GM21528 (cell line): ENCODE measurements around the gene EPC2.
"Not testable (repeated sequence)": the region's sequence is repeated elsewhere in the genome, so short reads cannot be mapped to it uniquely, and the experiment has no call there.

Source experiments
- ATAC-seq: cut with Tn5 transposase; IDR thresholded peaks from one replicate; pipeline ENCODE4 v1.9.1; 2021; ENCODE audit warnings: mild to moderate bottlenecking, moderate library complexity; ENCODE audit not compliant: unreplicated experiment, low FRiP score

Gene EPC2

DNA sequence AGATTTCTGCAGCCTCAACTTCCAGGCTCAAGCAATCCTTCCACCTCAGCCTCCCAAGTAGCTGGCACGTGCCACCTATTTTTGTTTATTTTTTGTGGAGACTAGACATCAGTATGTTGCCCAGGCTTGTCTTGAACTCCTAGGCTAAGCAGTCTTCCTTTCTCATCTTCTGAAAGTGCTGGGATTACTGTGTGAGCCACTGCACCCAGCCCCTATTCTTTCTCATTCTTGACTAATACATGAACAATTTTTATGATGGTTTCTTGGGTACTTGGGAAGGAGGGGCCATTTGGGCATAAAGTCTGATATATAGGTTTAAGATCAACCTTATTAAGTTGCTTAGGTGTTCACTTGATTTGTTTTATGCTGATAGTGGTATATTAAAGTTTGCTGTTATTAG is 26.2 kb downstream of the EPC2 start:
- no peak for ATAC-seq

DNA sequence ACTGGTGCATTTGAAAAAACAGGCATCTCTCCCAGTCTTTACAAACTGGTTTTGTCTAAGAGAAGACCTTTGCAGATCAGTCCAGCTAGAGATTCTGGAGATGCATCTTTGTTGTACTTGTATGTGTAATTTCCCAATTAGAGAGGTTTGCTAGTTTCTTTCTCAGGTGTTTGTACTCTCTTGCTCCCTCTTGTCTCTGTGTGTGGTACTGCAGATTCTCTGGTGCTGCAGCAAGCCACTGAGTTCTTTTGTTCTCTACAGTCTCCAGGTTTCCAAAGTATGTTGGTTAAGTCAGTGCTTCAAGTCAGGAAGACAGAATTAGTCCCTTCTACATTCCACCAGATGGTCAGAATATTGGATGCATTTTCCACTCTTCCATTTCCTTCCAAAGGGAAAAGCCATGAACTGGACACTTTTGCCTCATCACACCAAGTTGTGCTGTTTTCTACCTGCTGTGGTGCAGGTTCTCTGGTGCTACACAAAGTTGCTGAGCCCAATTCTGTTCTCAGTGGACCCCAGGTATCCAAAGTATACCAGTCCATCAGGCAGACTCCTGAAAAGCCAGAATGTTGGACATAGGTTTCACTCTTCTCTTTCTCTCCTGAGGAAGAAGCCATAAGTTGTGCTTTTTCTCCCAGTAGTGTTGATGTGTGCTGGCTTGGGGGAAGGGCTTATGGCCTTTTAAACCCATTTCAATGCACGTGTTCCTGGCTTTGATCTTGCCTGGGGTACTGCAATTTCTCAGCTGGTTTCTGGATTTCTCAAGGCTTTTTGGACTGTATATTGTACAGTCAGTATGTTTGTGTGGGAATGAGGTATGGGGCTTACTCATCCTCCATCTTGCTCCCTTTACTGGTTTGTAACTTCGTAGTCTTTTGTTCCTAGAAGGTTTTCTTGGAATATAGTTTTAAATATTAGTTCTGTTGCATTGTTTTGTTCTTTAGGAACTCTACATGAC is 29.8 kb downstream of the EPC2 start:
- ATAC-seq, result no peak

DNA sequence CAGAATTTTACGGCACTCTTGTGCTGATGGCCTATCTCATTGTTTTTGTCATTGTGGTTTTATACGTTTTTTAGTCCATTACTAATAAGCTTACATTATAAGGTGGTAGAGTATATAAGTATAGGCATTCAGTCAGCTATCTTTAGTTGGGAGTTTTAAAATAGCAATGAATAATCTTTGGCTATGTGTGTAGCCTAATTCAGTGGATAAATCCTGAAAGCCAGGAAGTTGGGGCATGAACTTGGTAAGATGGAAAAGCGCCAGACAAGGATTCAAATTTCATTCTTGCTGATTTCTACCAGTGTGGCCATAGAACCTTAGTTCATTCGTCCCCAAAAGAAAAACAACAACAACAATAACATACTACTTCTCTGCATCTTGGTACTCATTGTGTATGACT is 31.2 kb downstream of the EPC2 start:
- no peak for ATAC-seq

DNA sequence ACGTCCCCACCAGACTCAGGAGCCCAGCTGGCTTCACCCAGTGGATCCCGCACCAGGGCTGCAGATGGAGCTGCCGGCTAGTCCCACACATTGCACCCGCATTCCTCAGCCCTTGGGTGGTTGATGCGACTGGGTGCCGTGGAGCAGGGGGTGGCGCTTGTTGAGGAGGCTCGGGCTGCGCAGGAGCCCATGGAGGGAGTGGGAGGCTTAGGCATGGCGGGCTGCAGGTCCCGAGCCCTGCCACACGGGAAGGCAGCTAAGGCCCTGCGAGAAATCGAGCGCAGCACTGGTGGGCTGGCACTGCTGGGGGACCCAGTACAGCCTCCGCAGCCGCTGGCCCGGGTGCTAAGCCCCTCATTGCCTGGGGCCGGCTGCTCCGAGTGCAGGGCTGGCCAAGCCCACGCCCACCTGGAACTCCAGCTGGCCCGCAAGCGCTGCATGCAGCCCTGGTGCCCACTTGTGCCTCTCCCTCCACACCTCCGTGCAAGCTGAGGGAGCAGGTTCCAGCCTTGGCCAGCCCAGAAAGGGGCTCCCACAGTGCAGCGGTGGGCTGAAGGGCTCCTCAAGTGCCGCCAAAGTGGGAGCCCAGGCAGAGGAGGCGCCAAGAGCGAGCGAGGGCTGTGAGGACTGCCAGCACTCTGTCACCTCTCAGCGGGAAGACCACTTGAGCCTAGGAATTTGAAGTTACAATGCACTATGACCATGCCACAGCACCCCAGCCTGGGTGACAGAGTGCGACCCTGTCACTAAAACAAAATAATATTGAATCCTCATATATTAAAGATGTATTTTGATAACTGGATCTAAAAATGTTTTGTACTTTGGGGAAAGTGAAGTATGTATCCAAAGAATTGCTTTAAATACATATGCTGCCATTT is 34.0 kb downstream of the EPC2 start:
- ATAC-seq, result not testable (repeated sequence)

DNA sequence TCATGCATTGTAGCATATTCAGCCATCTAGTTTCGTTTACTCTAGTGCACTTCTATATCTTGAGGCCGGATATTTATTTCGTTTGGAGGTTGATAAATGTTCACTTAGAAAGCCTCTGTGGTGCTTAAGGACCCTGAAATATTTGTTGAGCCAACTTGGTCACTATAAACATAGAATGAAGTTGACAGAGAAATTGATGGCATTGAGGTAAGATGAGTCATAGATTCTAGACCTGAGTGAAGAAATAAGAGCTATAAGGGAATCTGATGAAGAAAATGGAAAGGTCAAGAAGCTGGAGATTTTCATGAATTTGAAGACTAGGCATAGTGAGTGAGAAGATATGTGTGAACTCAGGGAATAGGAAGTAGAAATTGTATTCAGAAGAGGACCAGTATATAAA is 35.9 kb downstream of the EPC2 start:
- ATAC-seq, result no peak

DNA sequence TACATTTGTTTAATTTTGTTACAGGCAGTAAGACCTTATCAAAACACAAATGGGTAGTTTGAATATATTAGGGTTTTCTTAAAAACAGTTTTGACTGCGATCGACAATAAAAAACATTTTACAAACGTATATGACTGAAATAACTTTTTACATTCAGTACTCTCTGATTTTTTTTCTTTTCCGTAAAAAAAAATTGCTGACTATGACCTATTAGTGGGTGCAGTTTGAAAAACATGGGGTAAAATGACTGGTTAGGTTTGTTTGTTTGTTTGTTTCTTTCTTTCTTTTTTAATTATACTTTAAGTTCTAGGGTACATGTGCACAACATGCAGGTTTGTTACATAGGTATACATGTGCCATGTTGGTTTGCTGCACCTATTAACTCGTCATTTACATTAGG is 36.9 kb downstream of the EPC2 start:
- no peak for ATAC-seq

DNA sequence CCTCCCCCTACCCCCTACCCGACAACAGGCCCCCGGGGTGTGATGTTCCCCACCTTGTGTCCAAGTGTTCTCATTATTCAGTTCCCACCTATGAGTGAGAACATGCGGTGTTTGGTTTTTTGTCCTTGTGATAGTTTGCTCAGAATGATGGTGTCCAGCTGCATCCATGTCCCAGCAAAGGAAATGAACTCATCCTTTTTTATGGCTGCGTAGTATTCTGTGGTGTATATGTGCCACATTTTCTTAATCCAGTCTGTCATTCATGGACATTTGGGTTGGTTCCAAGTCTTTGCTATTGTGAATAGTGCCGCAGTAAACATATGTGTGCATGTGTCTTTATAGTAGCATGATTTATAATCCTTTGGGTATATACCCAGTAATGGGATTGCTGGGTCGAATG is 37.3 kb downstream of the EPC2 start:
- not testable (repeated sequence) for ATAC-seq

DNA sequence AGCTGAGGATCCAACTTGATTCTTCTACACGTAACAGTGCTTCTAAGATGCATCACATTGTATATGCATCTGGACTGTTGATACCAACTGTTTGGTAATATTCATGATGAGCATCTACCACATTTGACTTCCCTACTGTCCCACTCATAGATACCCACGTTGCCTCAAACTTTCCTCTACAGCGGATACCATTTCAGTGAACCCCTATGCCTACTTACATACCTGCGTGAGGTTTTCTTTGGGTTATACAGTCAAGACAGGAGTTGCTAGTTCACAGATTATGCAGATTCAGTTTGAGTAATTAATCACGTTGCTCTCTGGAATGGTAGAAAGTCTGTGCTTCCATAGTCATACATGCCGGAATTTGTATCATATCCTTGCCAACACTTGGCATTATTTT is 40.0 kb downstream of the EPC2 start:
- no peak for ATAC-seq

DNA sequence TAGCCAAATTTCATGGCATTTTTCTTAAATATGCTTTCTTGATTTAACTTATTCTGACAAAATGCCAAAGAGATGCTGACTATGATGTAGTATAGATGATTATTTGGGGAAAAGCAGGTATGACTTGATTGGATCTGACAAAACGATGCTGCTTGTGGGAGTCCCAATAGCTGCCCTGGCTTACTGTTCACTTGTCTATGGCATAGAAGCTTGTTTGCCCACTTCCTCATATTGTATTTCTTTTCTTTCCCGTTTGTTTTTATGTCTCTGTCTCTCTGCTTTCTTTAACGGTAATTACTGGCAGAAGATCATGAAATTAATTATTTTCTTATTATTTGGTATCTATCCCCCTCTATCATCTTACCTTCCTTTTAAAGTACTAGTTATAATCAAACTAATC is 43.0 kb downstream of the EPC2 start:
- ATAC-seq, result no peak

DNA sequence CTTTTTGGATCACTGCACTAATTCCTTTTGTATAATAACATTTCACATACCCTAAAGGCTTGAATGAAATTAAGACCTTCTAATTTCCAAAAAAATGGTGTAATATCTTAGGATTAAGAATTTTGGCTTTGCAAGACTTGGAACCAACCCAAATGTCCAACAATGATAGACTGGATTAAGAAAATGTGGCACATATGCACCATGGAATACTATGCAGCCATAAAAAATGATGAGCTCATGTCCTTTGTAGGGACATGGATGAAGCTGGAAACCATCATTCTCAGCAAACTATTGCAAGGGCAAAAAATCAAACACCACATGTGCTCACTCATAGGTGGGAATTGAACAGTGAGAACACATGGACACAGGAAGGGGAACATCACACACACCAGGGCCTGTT is 43.5 kb downstream of the EPC2 start:
- not testable (repeated sequence) for ATAC-seq

DNA sequence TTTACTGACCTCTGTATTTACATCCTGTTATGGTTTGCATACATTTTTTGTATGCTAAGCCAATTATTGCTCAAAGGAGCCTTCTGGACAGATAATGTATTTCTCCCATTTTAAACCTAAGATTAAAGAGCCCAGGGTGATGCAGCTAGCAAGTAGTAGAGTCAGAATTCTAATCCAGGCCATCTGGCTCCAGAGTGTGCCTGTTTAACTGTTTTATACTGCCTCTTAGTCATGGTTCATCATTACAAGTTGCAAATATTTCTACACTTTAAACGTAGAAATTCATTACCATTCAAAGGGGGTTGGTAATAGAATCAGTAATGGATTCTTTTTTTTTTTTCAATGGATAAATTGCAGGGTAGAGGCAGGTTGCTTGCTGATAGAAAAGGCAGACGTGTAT is 52.4 kb downstream of the EPC2 start:
- ATAC-seq, result no peak

DNA sequence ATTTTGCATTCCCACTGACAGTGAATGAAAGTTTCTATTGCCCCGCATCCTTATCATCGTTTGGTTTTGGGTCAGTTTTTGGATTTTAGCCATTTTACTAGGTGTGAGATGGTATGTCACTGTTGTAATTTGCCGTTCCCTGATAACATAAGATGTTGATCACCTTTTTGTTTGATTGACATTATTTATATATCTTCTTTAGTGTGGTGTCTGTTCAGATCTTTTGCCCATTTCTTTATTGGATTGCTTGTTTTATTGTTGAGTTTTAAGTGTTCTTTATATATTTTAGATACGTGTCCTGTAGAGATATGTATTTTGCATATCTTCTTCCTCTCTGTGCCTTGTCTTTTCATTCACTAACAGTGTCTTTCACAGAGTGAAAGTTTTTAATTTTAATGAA is 55.3 kb downstream of the EPC2 start:
- no peak for ATAC-seq

DNA sequence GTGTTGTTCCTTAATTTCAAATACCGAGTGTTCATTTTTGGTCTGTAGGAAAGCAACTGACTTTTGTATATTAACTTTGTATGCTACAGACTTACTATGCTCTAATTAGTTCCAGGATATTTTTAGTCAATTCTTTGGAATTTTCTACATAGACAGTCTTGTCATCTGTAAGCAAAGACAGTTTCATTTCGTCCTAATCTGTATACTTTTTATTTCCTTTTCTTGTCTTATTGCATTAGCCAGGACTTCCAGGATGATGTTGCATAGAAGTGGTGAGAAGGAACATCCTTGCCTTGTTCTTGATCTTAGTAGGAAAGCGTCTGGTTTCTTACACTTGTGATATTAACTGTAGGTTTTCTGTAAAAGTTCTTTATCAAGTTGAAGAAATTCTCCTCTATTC is 56.5 kb downstream of the EPC2 start:
- no peak for ATAC-seq

DNA sequence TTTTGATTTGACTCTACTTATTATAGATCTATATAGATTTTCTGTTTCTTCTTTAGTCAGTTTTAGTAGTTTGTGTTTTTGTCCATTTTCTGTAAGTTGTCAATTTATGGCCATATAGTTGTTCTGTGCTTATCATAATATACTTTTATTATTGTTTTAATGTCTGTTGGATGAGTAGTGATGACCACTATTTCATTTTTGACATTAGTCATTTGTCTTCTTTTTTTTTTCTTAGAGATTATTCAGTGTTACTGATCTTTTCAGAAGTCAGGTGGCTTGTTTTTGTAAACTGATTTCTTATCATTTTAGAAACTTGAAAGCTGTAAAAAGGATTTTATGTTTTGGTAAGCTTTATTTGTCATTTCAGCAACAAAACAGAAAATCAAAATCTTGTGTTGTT is 57.3 kb downstream of the EPC2 start:
- ATAC-seq, result no peak

DNA sequence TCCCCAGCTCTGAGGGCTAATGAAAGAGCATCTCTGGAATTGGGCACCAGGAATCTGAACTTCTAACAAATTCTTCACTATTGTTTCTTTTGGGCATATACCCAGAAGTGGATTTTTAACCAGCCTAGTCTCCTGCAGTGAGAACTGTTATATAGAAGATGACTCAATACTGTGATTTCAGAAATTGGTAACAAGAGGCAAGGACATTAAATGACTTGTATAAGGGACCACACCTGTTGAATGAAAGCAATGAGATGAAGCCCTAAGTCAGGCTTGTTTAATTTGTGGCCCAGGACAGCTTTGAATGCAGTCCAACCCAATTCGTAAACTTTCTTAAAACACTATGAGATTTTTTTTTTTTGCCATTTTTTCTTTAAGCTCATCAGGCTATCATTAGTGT is 57.9 kb downstream of the EPC2 start:
- ATAC-seq, result no peak

DNA sequence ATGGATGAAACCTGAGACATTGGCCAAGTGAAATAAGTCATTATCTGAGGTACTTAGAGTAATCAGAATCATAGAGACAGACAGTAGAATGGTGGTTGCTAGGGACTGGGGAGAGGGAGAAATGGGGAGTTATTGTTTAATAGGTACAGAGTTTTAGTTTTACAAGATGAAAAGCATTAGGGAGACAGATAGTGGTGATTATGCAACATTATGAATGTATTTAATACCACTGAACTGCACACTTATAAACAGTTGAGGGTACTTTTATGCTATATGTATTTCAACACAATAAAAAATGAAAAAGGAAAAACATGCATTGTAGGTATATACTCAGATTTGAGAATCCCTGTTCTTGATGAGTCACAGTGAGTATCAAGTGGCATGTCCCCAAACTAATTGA is 59.7 kb downstream of the EPC2 start:
- ATAC-seq, result no peak

DNA sequence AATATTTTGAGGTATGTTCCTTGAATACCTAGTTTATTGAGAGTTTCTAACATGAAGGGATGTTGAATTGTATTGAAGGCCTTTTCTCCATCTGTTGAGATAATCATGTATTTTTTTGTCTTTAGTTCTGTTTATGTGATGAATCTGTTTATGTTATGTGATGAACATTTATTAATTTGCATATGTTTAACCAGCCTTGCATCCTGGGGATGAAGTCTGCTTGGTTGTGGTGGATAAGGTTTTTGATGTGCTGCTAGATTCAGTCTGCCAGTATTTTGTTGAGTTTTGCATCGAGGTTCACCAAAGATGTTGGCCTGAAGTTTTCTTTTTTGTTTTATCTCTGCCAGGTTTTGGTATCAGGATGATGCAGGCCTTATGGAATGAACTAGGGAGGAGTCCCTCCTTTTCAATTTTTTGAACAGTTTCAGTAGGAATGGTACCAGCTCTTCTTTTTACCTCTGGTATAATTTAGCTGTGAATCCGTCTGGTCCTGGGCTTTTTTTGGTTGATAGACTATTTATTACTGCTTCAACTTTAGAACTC is 71.9 kb downstream of the EPC2 start:
- no peak for ATAC-seq

DNA sequence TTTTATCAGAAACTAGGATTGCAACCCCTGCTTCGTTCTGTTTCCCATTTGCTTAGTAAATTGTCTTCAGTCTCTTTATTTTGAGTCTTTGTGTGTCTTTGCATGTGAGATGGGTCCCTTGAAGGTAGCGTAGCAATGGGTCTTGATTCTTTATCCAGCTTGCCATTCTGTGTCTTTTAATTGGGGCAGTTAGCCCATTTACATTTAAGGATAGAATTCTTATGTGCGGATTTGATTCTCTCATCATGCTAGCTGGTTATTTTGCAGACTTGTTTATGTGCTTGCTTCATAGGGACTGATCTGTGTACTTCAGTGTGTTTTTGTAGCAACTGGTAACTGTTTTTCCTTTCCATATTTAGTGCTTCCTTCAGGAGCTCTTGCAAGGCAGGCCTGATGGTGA is 73.5 kb downstream of the EPC2 start:
- no peak for ATAC-seq

DNA sequence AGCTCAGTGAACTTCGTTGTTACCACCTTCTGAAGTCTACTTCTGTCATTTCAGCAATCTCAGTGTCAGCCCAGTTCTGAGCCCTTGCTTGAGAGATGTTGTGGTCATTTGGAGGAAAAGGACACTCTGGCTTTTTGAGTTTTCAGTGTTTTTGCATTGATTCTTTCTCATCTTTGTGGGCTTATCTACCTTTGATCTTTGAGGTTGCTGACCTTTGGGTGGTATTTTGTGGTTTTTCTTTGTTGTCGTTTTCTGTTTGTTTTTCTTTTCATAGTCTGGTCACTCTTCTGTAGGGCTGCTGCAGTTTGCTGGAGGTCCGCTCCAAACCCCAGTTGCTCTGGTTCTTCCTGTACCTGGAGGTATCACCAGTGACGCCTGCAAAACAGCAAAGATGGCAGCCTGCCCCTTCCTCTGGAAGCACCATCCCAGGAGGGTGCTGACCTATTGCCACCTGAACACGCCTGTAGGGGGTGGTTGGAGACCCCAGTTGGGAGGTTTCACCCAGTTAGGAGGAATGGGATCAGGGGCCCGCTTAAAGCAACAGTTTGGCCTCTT is 74.7 kb downstream of the EPC2 start:
- ATAC-seq, result no peak

DNA sequence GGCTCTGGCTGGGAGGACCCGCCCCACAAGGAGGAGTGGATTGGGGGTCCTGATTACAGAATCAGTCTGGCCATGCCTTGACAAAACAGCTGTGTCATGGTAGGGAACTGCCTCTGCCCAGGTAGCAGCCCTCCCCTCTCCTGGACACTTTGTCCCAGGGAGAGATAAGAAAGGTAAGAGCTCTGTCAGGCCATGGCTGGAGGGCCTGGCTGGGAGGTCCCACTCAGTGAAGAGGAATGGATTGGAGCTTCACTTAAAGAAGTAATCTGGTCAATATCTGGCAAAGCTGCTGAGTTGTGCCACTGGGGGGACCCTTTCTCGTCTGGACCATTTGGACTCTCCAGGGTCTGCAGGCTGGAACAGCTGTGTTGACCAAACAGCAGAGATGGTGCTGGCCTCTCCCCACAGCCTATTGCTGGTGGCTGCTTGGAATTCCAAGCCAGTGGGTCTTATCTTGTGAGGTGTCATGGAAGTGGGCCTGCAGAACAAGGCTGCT is 75.4 kb downstream of the EPC2 start:
- no peak for ATAC-seq

DNA sequence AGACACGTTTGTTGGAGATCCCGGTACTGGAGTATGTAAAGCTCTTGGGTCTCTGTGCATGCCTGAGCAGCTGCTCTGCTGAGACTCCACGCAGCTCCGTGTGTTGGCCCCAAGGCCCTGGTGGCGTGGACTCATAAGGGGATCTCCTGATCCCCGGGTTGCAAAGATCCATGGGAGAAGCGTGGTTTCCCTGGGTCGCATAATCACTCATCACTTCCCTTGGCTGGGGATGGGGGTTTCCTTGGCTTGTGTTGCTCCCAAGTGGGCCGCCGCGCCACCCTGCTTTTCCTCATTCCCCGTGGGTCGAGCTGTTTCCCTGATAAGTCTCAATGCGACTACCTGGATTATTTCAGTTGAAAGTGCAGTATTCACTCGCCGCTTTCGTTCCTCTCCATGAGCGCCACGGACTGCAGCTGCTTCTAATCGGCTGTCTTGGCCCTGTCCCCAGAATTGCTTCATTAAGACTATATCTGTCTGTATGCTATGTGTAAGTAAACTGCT is 76.0 kb downstream of the EPC2 start:
- ATAC-seq, result no peak
